SK-N-MC (cell line): ENCODE data around the gene GRAMD2B.
"Not testable (repeated sequence)": the region's sequence is repeated elsewhere in the genome, so short reads cannot be mapped to it uniquely, and the experiment has no call there.

ENCODE experiments used
- DNase-seq: peaks from one replicate; pipeline ENCODE4 v3.0.0-alpha.2; 2011; ENCODE audit warnings: low read depth, low spot score
- H3K27ac ChIP-seq: fragments of 200-600 bp; sonication (generic); 2 replicates; pipeline ENCODE4 v1.5.1; 2016; ENCODE audit warnings: mixed run types
- H3K36me3 ChIP-seq: fragments of 200-600 bp; sonication (generic); 2 replicates; pipeline ENCODE4 v1.6.1; 2017; ENCODE audit warnings: antibody characterized with exemption, low read length, mixed read lengths; ENCODE audit not compliant: insufficient read depth
- H3K4me3 ChIP-seq: fragments of 200-600 bp; sonication (generic); 2 replicates; pipeline ENCODE4 v1.5.1; 2016
- H3K9ac ChIP-seq: fragments of 200-600 bp; sonication (generic); 2 replicates; pipeline ENCODE4 v1.8.0; 2017; ENCODE audit warnings: mixed run types, mixed read lengths; ENCODE audit not compliant: insufficient read length
- H3K9me3 ChIP-seq: fragments of 200-600 bp; sonication (generic); 2 replicates; pipeline ENCODE4 v1.6.1; 2017; ENCODE audit warnings: low read depth, mild to moderate bottlenecking, antibody characterized with exemption, low read length, moderate library complexity, mixed read lengths
- EZH2 ChIP-seq: fragments of 200-600 bp; sonication (generic); IDR thresholded peaks from one replicate; pipeline ENCODE4 v1.6.1; 2017; ENCODE audit warnings: antibody characterized with exemption
- FOXP2 ChIP-seq: optimal IDR thresholded peaks from 2 replicates; pipeline ENCODE3; 2011; ENCODE audit warnings: mild to moderate bottlenecking, moderate library complexity; ENCODE audit not compliant: insufficient read depth; ENCODE audit errors: extremely low read length, control extremely low read depth
- POLR2AphosphoS5 ChIP-seq: IDR thresholded peaks from 2 replicates; pipeline ENCODE4 v1.6.1; 2012; ENCODE audit warnings: mild to moderate bottlenecking, low read depth, low read length, borderline replicate concordance

The GRAMD2B gene

DNA sequence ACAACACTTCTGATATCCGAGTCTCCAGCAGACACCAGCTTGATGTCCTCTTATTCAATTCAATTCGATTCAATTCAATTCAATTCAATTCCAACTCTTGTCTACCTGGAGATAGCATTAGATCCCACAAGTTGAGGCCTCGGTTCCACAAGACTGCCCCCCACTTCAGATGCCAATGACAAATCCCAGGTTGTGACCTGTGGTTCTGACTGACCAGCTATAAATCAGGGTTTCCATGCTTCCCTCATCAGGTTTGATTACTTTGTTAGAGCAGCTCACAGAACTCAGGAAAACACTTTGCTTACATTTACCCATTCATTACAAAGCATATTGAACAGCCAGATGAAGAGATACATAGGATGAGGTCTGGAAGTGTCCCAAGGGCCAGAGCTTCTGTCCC, 89.2 kb downstream of the GRAMD2B start:
- H3K27ac ChIP-seq, result no peak overlapping the region
- DNase-seq, result no peak
- H3K4me3 ChIP-seq, result no peak overlapping the region
- TF ChIP-seq POLR2AphosphoS5, result no peak
- no peak for TF ChIP-seq FOXP2
- TF ChIP-seq EZH2, result no peak
- H3K9ac ChIP-seq, result no peak overlapping the region
- H3K36me3 ChIP-seq, result no peaks in the 10 kb centered on the region
- no peaks in the 10 kb centered on the region for H3K9me3 ChIP-seq

DNA sequence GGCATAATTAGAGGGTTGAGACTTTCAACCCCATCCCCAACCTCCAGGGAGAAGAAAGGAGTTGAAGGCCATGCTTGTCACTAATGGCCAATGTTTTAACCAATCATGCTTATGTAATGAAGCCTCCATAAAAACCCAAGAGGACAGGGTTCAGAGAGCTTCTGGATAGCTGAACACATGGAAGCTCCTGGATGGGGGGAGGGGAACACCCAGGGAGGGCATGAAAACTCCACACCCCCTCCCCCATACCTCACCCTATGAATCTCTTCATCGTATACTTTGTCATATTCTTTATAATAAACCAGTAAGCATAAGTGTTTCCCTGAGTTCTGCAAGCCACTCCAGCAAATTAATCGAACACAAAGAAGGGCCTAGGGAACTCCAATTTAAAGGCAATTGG, 90.1 kb downstream of the GRAMD2B start:
- TF ChIP-seq POLR2AphosphoS5 (no peak), FOXP2 (no peak), EZH2 (no peak)
- no peak overlapping the region for H3K27ac ChIP-seq
- no peak overlapping the region for H3K4me3 ChIP-seq
- DNase-seq, result no peak
- no peaks in the 10 kb centered on the region for H3K9me3 ChIP-seq
- no peaks in the 10 kb centered on the region for H3K36me3 ChIP-seq
- no peak overlapping the region for H3K9ac ChIP-seq

DNA sequence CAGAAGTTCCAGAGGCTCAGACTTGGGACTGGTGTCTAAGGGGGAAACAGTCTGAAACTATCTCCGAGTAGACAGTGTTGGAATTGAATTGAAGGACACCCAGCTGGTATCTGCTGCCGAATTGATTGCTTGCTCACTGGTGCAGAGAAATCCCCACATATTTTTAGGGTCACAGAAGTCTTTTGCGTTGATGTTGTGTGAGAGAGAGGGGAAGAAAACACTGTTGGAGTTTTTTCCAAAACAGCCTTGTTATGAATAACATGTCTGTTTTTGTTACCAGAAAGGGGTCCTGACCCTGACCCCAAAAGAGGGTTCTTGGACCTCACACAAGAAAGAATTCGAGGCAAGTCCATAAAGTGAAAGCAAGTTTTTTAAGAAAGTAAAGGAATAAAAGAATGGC, 90.5 kb downstream of the GRAMD2B start:
- no peak overlapping the region for H3K27ac ChIP-seq
- no peaks in the 10 kb centered on the region for H3K9me3 ChIP-seq
- H3K4me3 ChIP-seq, result no peak overlapping the region
- H3K36me3 ChIP-seq, result no peaks in the 10 kb centered on the region
- no peak for DNase-seq
- H3K9ac ChIP-seq, result no peak overlapping the region
- TF ChIP-seq POLR2AphosphoS5 (no peak), EZH2 (no peak), FOXP2 (no peak)

DNA sequence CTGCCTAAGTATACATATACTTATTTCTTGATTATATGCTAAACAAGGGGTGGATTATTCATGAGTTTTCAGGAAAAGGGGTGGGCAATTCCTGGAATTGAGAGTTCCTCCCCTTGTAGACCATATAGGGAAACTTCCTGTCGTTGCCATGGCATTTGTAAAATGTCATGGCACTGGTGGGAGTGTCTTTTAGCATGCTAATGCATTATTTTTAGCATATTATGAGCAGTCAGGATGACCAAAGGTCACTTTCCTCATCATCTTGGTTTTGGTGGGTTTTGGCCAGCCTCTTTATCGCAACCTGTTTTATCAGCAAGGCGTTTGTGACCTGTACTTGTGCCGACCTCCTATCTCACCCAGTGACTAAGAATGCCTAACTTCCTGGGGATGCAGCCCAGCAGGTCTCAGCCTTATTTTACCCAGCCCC, 90.9 kb downstream of the GRAMD2B start:
- H3K9me3 ChIP-seq, result no peaks in the 10 kb centered on the region
- H3K27ac ChIP-seq, result no peak overlapping the region
- no peak overlapping the region for H3K9ac ChIP-seq
- no peaks in the 10 kb centered on the region for H3K36me3 ChIP-seq
- H3K4me3 ChIP-seq, result no peak overlapping the region
- DNase-seq, result no peak
- TF ChIP-seq EZH2, result no peak
- no peak for TF ChIP-seq FOXP2

DNA sequence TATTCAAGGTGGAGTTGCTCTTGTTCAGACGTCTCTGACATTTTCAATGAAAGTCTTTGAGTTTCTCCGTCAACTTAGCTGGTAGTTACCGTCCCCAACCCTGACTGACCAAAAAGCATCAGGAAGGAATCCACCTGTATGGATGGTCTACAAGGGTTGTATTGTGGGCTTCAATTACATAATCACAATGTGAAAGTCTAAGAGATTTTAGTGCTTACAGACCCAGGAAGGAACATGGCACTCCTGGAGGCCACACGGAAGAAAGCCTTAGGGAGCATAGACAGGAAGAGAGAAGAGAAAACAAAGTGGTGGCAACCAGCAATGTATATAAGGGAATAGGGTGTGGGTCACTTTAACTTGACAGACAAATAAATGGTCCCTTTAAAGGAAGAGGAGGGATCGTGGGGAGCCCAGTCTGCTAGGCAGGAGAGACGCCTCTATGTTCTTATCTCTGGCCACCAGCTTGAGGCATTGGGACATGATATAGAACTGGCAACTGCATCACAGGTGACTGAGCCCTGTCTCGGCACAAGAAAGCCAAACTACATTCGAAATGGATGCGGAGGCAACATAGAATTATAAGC, 91.4 kb downstream of the GRAMD2B start:
- H3K9me3 ChIP-seq, result no peaks in the 10 kb centered on the region
- H3K4me3 ChIP-seq, result no peak overlapping the region
- H3K36me3 ChIP-seq, result no peaks in the 10 kb centered on the region
- DNase-seq, result no peak
- no peak overlapping the region for H3K9ac ChIP-seq
- TF ChIP-seq POLR2AphosphoS5, result no peak
- no peak for TF ChIP-seq FOXP2
- no peak overlapping the region for H3K27ac ChIP-seq

DNA sequence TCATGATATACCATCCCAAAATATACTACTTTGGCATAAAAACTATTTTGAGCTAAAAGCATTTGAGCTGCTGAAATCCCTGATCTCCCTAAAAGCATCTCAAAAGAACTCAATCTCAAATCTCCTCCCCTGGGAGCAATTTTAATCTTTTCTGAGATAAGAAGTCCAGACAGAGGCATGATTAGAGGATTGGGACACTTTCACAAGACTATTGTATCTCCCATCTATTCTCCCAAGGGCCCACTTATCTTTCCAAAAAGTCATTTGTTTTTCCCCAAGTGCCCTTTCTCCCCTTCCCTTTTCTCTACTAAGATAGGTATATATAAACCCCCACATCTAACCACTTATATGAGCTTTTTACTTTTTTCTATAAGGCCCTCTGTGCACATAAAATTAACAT, 92.1 kb downstream of the GRAMD2B start:
- Histone ChIP-seq H3K9ac (no peak overlapping the region), H3K9me3 (no peaks in the 10 kb centered on the region), H3K4me3 (no peak overlapping the region), H3K36me3 (no peaks in the 10 kb centered on the region), H3K27ac (no peak overlapping the region)
- TF ChIP-seq FOXP2, result no peak
- no peak for TF ChIP-seq EZH2
- no peak for DNase-seq

DNA sequence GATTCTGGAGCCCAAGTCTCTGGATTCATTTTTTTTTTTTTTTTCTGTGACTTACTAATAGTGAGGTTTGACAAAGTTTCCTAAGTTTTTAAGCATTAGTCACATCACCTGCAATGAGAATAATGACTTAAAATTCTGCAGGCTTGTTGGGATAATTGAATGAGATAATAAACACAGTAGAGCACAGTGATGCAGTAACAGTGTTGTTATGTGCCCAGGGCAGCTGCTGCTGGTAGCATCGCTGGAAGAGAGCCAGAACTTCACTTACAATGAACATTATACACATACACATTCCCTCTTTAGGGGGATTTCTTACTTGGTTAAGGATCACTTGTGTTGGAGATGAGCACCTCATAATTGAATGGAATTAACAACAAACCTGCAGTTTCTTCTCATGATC, 92.9 kb downstream of the GRAMD2B start:
- Histone ChIP-seq H3K4me3 (peak overlapping the region; percentile 5; the same call in 1 of the 2 replicates), H3K27ac (no peak overlapping the region), H3K9ac (no peak overlapping the region), H3K36me3 (no peaks in the 10 kb centered on the region), H3K9me3 (no peaks in the 10 kb centered on the region)
- no peak for DNase-seq
- TF ChIP-seq POLR2AphosphoS5 (no peak), FOXP2 (no peak), EZH2 (no peak)

DNA sequence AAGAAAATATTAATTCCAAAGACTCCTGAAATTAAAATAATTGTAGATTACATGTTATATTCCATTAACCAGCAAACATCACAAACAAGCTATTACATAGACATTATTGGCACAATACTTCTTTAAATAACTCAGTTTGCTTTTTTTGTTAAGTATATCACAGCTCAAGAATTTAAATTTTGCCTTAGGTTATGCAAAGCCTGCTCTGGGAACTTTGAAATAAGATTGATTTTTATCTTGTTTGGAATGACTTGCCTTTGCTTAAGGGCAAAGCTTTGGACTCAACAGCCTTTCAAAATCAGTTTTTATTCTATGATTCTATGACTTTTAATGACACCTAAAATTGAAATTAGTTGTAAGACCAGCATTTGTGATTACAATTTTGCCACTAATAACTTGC, 93.6 kb downstream of the GRAMD2B start:
- H3K9me3 ChIP-seq, result no peaks in the 10 kb centered on the region
- peak overlapping the region; percentile 5; the same call in 1 of the 2 replicates for H3K4me3 ChIP-seq
- no peaks in the 10 kb centered on the region for H3K36me3 ChIP-seq
- DNase-seq, result no peak
- peak overlapping the region; percentile 42 for H3K27ac ChIP-seq
- H3K9ac ChIP-seq, result no peak overlapping the region
- TF ChIP-seq POLR2AphosphoS5 (no peak), EZH2 (no peak)

DNA sequence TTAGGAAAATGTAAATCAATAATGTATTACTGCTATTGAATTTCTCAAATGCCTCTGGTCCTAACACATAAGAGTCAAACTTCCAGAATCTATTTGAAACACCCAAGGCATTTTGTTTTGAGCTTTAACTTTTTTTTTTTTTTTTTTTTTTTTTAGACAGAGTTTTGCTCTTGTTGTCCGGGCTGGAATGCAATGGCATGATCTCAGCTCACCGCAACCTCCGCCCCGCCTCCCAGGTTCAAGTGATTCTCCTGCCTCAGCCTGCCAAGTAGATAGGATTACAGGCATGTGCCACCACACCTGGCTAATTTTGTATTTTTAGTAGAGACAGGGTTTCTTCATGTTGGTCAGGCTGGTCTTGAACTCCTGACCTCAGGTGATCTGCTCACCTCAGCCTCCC, 96.0 kb downstream of the GRAMD2B start:
- not testable (repeated sequence) for H3K36me3 ChIP-seq, H3K9ac ChIP-seq, DNase-seq, H3K4me3 ChIP-seq, H3K27ac ChIP-seq, H3K9me3 ChIP-seq
